ENCODE results near the gene SLC46A3.

The SLC46A3 gene

DNA sequence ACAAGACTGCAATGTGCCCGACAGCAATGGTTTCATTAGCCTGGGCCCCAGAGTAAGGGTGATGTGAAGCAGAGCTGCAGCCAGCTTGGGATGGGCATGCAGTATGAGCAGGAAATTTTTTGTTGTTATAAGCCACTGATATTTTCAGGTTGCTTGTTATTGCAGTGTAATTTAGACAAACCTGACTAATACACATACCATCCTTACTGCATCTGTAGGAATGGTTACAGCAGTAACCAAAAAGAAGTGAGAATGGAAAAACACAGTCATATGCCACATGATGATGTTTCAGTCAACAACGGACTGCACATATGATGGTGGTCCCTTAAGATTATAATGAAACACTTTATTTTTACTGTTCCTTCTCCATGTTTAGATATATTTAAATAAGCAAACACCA lies 68.5 kb downstream of the SLC46A3 start:
- H2AFZ ChIP-seq (ENCODE audit: low read depth) = no peak overlapping the region
- no peak overlapping the region for H3K9ac ChIP-seq
- TF ChIP-seq, protein P1, sequence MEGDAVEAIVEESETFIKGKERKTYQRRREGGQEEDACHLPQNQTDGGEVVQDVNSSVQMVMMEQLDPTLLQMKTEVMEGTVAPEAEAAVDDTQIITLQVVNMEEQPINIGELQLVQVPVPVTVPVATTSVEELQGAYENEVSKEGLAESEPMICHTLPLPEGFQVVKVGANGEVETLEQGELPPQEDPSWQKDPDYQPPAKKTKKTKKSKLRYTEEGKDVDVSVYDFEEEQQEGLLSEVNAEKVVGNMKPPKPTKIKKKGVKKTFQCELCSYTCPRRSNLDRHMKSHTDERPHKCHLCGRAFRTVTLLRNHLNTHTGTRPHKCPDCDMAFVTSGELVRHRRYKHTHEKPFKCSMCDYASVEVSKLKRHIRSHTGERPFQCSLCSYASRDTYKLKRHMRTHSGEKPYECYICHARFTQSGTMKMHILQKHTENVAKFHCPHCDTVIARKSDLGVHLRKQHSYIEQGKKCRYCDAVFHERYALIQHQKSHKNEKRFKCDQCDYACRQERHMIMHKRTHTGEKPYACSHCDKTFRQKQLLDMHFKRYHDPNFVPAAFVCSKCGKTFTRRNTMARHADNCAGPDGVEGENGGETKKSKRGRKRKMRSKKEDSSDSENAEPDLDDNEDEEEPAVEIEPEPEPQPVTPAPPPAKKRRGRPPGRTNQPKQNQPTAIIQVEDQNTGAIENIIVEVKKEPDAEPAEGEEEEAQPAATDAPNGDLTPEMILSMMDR (conservative IDR thresholded peaks at IDR 0.05; ENCODE audit: low read depth, low read length) = no peak
- H3K4me2 ChIP-seq = no peak overlapping the region
- H3K27me3 ChIP-seq (ENCODE audit: insufficient read depth, low read depth) = no peaks in the 10 kb centered on the region
- H3K79me2 ChIP-seq (ENCODE audit: insufficient read depth, low read depth) = no peaks in the 10 kb centered on the region
- no peaks in the 10 kb centered on the region for H4K20me1 ChIP-seq (ENCODE audit: insufficient read depth)
- H3K4me3 ChIP-seq (IDR thresholded peaks at IDR 0.05; ENCODE audit: insufficient read depth, low read depth, low read length) = no peak overlapping the region
- H3K36me3 ChIP-seq (ENCODE audit: insufficient read depth) = no peaks in the 10 kb centered on the region
- H3K27ac ChIP-seq = no peak overlapping the region
- no peaks in the 10 kb centered on the region for H3K4me1 ChIP-seq (ENCODE audit: low read depth, poor library complexity, severe bottlenecking)

Measured in KMS-11 (cell line).